ENCODE measurements around the gene KRTAP9-8. TPM values are rescaled to one million over a fixed set of nuclear protein-coding genes. Genes with fewer than 3 reads are reported as not detected.
"Not testable (repeated sequence)": the region's sequence is repeated elsewhere in the genome, so short reads cannot be mapped to it uniquely, and the experiment has no call there.

KRTAP9-8 gene
- not detected for total RNA-seq
- long read RNA-seq, result 0 reads

- intact Hi-C loops (cut with micrococcal nuclease); H3K9me3 ChIP-seq (replicated peaks); H3K36me3 ChIP-seq; H3K4me3 ChIP-seq; H3K27ac ChIP-seq (replicated peaks); H3K4me1 ChIP-seq; DNase-seq: not testable (repeated sequence)
- peaks cover 40% of the 10 kb centered on the region for H3K27me3 ChIP-seq (ENCODE audit: low read depth)
Measured at GRCh38 chr17:41237949-41238437, at the start of gene KRTAP9-8. Gene KRTAP9-8, plus strand, starts transcription at chr17:41237999. Its CDS starts 53 bp downstream, at chr17:41238052.

- H3K4me1 ChIP-seq; H3K36me3 ChIP-seq; intact Hi-C loops (cut with micrococcal nuclease); H3K4me3 ChIP-seq; H3K27ac ChIP-seq (replicated peaks); DNase-seq: not testable (repeated sequence)
- peaks cover 13% of the 10 kb centered on the region for H3K9me3 ChIP-seq (replicated peaks)
- peaks cover 66% of the 10 kb centered on the region for H3K27me3 ChIP-seq (ENCODE audit: low read depth)
Measured at GRCh38 chr17:41189837-41190318, 47.9 kb upstream of the KRTAP9-8 start, which contains the start of gene KRTAP9-1. Gene KRTAP9-1, plus strand, starts transcription at chr17:41189887. Its CDS starts 0 bp downstream, at chr17:41189887.

GRCh38 chr17:41190328-41190727 lies 47.5 kb upstream of the KRTAP9-8 start:
- H3K4me1 ChIP-seq, result no peaks in the 10 kb centered on the region
- no peak overlapping the region for H3K4me3 ChIP-seq
- peaks cover 15% of the 10 kb centered on the region for H3K9me3 ChIP-seq (replicated peaks)
- DNase-seq, result no peak
- no peaks in the 10 kb centered on the region for H3K36me3 ChIP-seq
- peaks cover 62% of the 10 kb centered on the region for H3K27me3 ChIP-seq (ENCODE audit: low read depth)
- H3K27ac ChIP-seq (replicated peaks), result no peak overlapping the region
- no peak for TF ChIP-seq CTCF (IDR thresholded peaks at IDR 0.05; ENCODE audit: borderline replicate concordance)
- intact Hi-C loops (cut with micrococcal nuclease), result no loop called here

GRCh38 chr17:41196068-41196467 lies 41.7 kb upstream of the KRTAP9-8 start:
- H3K9me3 ChIP-seq (replicated peaks), result peaks cover 31% of the 10 kb centered on the region
- H3K4me1 ChIP-seq, result no peaks in the 10 kb centered on the region
- intact Hi-C loops (cut with micrococcal nuclease), result no loop called here
- no peak overlapping the region for H3K27ac ChIP-seq (replicated peaks)
- peaks cover 18% of the 10 kb centered on the region for H3K27me3 ChIP-seq (ENCODE audit: low read depth)
- H3K36me3 ChIP-seq, result no peaks in the 10 kb centered on the region
- DNase-seq, result no peak
- H3K4me3 ChIP-seq, result no peak overlapping the region
- TF ChIP-seq CTCF (IDR thresholded peaks at IDR 0.05; ENCODE audit: borderline replicate concordance), result no peak

- no peak overlapping the region for H3K27ac ChIP-seq (replicated peaks)
- H3K9me3 ChIP-seq (replicated peaks), result peaks cover 22% of the 10 kb centered on the region
- intact Hi-C loops (cut with micrococcal nuclease), result no loop called here
- H3K4me3 ChIP-seq, result no peak overlapping the region
- no peaks in the 10 kb centered on the region for H3K4me1 ChIP-seq
- peaks cover 3% of the 10 kb centered on the region for H3K27me3 ChIP-seq (ENCODE audit: low read depth)
- no peak for TF ChIP-seq CTCF (IDR thresholded peaks at IDR 0.05; ENCODE audit: borderline replicate concordance)
- H3K36me3 ChIP-seq, result no peaks in the 10 kb centered on the region
- no peak for DNase-seq
Measured at GRCh38 chr17:41199421-41200078, 38.2 kb upstream of the KRTAP9-8 start.

- DNase-seq, result no peak
- Histone ChIP-seq H3K36me3 (no peaks in the 10 kb centered on the region), H3K4me1 (no peaks in the 10 kb centered on the region), H3K9me3 (replicated peaks) (no peaks in the 10 kb centered on the region), H3K27me3 (ENCODE audit: low read depth) (peaks cover 90% of the 10 kb centered on the region), H3K4me3 (no peak overlapping the region), H3K27ac (replicated peaks) (no peak overlapping the region)
- no peak for TF ChIP-seq CTCF (IDR thresholded peaks at IDR 0.05; ENCODE audit: borderline replicate concordance)
- intact Hi-C loops (cut with micrococcal nuclease), result no loop called here
Measured at GRCh38 chr17:41211845-41212466, 25.8 kb upstream of the KRTAP9-8 start.
